GM13976 (cell line): ENCODE measurements around the gene GXYLT2.

ENCODE experiments used
- DNase-seq: peaks from one replicate; pipeline ENCODE4 v3.0.0; 2012; ENCODE audit warnings: low spot score
- in situ Hi-C: fragments of 300-500 bp; cut with MboI; formaldehyde crosslinking; loops from one replicate; pipeline ENCODE4 v1.12.0; 2022; ENCODE audit warnings: low sequenced_read_pairs, mixed read lengths, inconsistent platforms; ENCODE audit not compliant: unreplicated experiment
- TF ChIP-seq, protein P1 (sequence below): IDR thresholded peaks from 2 replicates; pipeline ENCODE4 v1.5.1; 2012; ENCODE audit warnings: borderline replicate concordance, mild to moderate bottlenecking; ENCODE audit not compliant: insufficient read depth; ENCODE audit errors: extremely low read depth, missing control alignments, control extremely low read depth

Gene GXYLT2

DNA sequence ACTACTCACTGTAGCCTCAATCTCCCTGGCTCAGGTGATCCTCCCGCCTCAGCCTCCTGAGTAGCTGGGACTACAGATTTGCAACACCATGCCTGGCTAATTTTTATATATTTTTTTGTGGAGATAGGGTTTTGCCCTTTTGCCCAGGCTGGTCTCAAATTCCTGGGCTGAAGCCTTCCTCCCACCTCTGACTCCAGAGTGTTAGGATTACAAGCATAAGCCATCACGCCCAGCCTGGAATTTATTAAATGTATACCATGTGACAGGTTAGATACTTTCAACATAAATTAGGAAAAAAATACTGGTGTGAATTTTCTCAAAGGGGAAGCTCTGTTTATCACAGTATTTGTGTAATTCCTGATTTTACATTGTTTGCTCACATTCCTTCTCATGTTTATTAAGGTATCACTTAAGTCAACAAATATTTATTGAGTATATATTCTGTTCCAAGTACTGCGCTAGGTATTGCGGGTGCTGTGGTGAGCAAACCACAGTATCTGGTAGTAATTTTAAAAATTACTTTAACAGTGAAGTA lies 133.5 kb downstream of the GXYLT2 start:
- no peak for DNase-seq
- TF ChIP-seq, protein P1, sequence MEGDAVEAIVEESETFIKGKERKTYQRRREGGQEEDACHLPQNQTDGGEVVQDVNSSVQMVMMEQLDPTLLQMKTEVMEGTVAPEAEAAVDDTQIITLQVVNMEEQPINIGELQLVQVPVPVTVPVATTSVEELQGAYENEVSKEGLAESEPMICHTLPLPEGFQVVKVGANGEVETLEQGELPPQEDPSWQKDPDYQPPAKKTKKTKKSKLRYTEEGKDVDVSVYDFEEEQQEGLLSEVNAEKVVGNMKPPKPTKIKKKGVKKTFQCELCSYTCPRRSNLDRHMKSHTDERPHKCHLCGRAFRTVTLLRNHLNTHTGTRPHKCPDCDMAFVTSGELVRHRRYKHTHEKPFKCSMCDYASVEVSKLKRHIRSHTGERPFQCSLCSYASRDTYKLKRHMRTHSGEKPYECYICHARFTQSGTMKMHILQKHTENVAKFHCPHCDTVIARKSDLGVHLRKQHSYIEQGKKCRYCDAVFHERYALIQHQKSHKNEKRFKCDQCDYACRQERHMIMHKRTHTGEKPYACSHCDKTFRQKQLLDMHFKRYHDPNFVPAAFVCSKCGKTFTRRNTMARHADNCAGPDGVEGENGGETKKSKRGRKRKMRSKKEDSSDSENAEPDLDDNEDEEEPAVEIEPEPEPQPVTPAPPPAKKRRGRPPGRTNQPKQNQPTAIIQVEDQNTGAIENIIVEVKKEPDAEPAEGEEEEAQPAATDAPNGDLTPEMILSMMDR: no peak
- in situ Hi-C loops: no loop called here

DNA sequence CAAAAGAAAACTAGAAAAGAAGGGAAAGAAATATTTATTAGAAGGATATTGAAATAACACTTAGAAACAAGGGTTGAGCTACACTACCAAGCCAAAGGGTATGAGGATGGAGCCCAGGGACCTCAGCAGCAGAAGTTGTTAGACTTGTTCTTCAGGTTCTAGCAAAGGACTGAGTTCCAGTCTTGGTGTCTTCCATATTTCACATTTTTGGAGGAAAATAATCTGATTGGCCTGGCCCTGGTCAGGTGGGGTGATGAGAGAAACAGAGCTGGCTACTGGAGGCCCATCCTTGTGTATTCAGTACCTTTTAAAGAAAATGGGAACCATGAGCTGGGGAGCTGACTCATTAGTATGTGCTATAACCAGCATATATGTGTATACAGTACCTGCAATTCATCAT lies 137.0 kb downstream of the GXYLT2 start:
- no peak for DNase-seq
- TF ChIP-seq, protein P1: no peak
- in situ Hi-C loops: no loop called here

DNA sequence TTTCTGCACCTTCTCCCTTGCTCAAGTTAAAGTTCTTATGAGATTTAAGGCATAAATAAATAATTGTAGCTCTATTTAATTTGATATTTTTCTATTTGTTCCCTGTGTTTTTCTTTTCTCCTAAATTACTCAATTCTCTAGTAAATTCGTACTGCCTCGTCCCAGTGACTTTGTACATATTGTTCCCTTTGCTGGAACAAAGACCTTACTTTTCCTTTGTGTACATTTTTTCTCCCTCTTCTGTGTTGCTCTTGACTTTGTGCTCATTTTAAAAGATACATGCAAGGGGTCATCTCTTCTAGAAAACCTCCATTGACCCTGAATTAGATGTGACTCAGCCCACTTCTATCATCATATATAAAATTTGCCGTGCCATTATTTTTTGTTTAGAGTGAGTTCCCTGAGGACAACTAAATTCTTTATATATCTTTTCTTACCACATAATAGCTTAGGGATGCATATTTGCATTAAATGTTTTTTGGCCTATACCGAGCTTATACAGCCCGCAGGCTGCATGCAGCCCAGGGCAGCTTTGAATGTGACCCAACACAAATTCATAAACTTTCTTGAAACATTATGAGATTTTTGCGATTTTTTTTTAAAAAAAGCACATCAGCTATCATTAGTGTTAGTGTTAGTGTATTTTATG lies 138.4 kb downstream of the GXYLT2 start:
- DNase-seq: no peak
- in situ Hi-C loops: no loop called here
- TF ChIP-seq, protein P1: no peak
